ENCODE results near the gene SH3BP2. TPM values are rescaled to one million over a fixed set of nuclear protein-coding genes. Genes with fewer than 3 reads are reported as not detected.

The SH3BP2 gene
- polyA plus RNA-seq, 1 of the 3 experiments (the other 2 are of a cell fraction): 25.2 TPM

GRCh38 chr4:2837904-2838496 lies 45.1 kb downstream of the SH3BP2 start:
- H3K9me2 ChIP-seq: no peaks in the 10 kb centered on the region
- peaks cover 6 to 7% of the 10 kb centered on the region in 2 experiments; a peak in 2 of 4 replicates for H3K4me1 ChIP-seq (ENCODE audit: control insufficient read depth in 1 of 2, insufficient read depth in 2 of 2, low read depth in 1 of 2, low read length in 1 of 2)
- no peaks in the 10 kb centered on the region for H3K27me3 ChIP-seq (ENCODE audit: insufficient read depth)
- H3K36me3 ChIP-seq (replicated peaks in 1 of 2; ENCODE audit: control insufficient read depth in 1 of 2, insufficient read depth in 2 of 2, low read length in 1 of 2): peaks cover 0 to 12% of the 10 kb centered on the region in 2 experiments
- H3K4me3 ChIP-seq (ENCODE audit: low read depth in 2 of 2, low read length in 1 of 2): no peak overlapping the region
- DNase-seq: peak; percentile 30
- H3K4me2 ChIP-seq: 0 out of 2 replicates have a peak overlapping the region, but pooled peaks have one; percentile 30
- CTCF ChIA-PET: no interaction called here
- peak overlapping the region; percentile 17 to 22; a peak in 3 of 4 replicates for H3K27ac ChIP-seq (ENCODE audit: low read depth in 2 of 2, low read length in 1 of 2)
- peaks cover 25% of the 10 kb centered on the region for H3F3A ChIP-seq (replicated peaks; ENCODE audit: insufficient read depth)
- no peaks in the 10 kb centered on the region for H3K9me3 ChIP-seq
- POLR2A ChIA-PET: no interaction called here
- no peak overlapping the region for H3K9ac ChIP-seq
- no peak overlapping the region for H2AFZ ChIP-seq (ENCODE audit: low read depth)
- TF ChIP-seq GABPA (IDR thresholded peaks at IDR 0.05; ENCODE audit: low read depth) (0 out of 2 replicates have a peak, but pooled peaks have one; percentile 43), JUND (IDR thresholded peaks at IDR 0.05) (no peak)
- no peaks in the 10 kb centered on the region; the same call in 1 of the 2 replicates for H3K79me2 ChIP-seq (ENCODE audit: insufficient read depth)
- 75% methylated on average over 8 of the region's 8 CpGs for WGBS (ENCODE audit: low lambda C conversion rate)
- no peaks in the 10 kb centered on the region for H4K20me1 ChIP-seq (ENCODE audit: insufficient read depth)

DNA sequence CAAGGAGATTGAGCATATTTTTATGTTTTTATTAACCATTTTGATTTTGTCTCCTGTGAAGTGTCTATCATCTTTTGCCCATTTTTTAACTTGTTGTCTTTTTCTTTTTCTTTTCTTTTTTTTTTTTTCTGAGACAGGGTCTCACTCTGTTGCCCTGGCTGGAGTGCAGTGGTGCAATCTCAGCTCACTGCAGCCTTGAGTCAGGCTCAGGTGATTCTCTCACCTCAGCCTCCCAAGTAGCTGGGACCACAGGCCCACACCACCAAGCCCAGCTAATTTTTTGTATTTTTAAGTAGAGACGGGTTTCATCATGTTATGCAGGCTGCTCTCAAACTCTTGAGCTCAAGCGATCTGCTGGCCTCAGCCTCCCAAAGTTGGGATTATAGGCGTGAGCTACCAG lies 46.2 kb downstream of the SH3BP2 start:
- DNase-seq: no peak
- H3K4me3 ChIP-seq (ENCODE audit: low read depth in 2 of 2, low read length in 1 of 2): no peak overlapping the region
- H3K27ac ChIP-seq (ENCODE audit: low read depth in 2 of 2, low read length in 1 of 2): no peak overlapping the region
- 95% methylated on average over 3 of the region's 3 CpGs for whole genome bisulfite sequencing (ENCODE audit: low lambda C conversion rate)
- H4K20me1 ChIP-seq (ENCODE audit: insufficient read depth): no peaks in the 10 kb centered on the region
- H3K4me2 ChIP-seq: no peak overlapping the region
- no peaks in the 10 kb centered on the region for H3K9me2 ChIP-seq
- H2AFZ ChIP-seq (ENCODE audit: low read depth): no peak overlapping the region
- H3K27me3 ChIP-seq (ENCODE audit: insufficient read depth): no peaks in the 10 kb centered on the region
- peaks cover under 1% of the 10 kb centered on the region for H3K79me2 ChIP-seq (ENCODE audit: insufficient read depth)
- peaks cover 25% of the 10 kb centered on the region for H3F3A ChIP-seq (replicated peaks; ENCODE audit: insufficient read depth)
- no peaks in the 10 kb centered on the region for H3K9me3 ChIP-seq
- ChIA-PET POLR2A (interaction anchor here (0.7 kb wide), 1 partner anchor 79 kb away, joined by 3 read pairs; no protein-coding TSS in a partner anchor), CTCF (no interaction called here)
- peaks cover 0 to 5% of the 10 kb centered on the region in 2 experiments for H3K36me3 ChIP-seq (replicated peaks in 1 of 2; ENCODE audit: control insufficient read depth in 1 of 2, insufficient read depth in 2 of 2, low read length in 1 of 2)
- TF ChIP-seq CHD2 (IDR thresholded peaks at IDR 0.05; ENCODE audit: low read length, partially characterized antibody) (no peak), YY1 (IDR thresholded peaks at IDR 0.05; ENCODE audit: low read depth) (no peak), POLR2AphosphoS5 (IDR thresholded peaks at IDR 0.05; ENCODE audit: low read depth, low read length) (no peak), RAD21 (IDR thresholded peaks at IDR 0.05; ENCODE audit: low read length) (no peak), RFX5 (IDR thresholded peaks at IDR 0.05; ENCODE audit: low read length) (no peak), GATA2 (CRISPR knock-in tag; IDR thresholded peaks at IDR 0.05) (no peak), MEF2A (IDR thresholded peaks at IDR 0.05; ENCODE audit: borderline replicate concordance, low read depth) (no peak), JUND (IDR thresholded peaks at IDR 0.05) (no peak), TCF12 (IDR thresholded peaks at IDR 0.05) (no peak)
- TF ChIP-seq, protein P1, sequence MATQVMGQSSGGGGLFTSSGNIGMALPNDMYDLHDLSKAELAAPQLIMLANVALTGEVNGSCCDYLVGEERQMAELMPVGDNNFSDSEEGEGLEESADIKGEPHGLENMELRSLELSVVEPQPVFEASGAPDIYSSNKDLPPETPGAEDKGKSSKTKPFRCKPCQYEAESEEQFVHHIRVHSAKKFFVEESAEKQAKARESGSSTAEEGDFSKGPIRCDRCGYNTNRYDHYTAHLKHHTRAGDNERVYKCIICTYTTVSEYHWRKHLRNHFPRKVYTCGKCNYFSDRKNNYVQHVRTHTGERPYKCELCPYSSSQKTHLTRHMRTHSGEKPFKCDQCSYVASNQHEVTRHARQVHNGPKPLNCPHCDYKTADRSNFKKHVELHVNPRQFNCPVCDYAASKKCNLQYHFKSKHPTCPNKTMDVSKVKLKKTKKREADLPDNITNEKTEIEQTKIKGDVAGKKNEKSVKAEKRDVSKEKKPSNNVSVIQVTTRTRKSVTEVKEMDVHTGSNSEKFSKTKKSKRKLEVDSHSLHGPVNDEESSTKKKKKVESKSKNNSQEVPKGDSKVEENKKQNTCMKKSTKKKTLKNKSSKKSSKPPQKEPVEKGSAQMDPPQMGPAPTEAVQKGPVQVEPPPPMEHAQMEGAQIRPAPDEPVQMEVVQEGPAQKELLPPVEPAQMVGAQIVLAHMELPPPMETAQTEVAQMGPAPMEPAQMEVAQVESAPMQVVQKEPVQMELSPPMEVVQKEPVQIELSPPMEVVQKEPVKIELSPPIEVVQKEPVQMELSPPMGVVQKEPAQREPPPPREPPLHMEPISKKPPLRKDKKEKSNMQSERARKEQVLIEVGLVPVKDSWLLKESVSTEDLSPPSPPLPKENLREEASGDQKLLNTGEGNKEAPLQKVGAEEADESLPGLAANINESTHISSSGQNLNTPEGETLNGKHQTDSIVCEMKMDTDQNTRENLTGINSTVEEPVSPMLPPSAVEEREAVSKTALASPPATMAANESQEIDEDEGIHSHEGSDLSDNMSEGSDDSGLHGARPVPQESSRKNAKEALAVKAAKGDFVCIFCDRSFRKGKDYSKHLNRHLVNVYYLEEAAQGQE (IDR thresholded peaks at IDR 0.05; ENCODE audit: low read depth, low read length): no peak
- H3K4me1 ChIP-seq (ENCODE audit: control insufficient read depth in 1 of 2, insufficient read depth in 2 of 2, low read depth in 1 of 2, low read length in 1 of 2): peaks cover 6 to 8% of the 10 kb centered on the region in 2 experiments; a peak in 2 of 4 replicates
- H3K9ac ChIP-seq: no peak overlapping the region

Measured in SK-N-SH (cell line).